Measurements from ENCODE around the gene MICAL2.

- TF ChIP-seq, protein P1, sequence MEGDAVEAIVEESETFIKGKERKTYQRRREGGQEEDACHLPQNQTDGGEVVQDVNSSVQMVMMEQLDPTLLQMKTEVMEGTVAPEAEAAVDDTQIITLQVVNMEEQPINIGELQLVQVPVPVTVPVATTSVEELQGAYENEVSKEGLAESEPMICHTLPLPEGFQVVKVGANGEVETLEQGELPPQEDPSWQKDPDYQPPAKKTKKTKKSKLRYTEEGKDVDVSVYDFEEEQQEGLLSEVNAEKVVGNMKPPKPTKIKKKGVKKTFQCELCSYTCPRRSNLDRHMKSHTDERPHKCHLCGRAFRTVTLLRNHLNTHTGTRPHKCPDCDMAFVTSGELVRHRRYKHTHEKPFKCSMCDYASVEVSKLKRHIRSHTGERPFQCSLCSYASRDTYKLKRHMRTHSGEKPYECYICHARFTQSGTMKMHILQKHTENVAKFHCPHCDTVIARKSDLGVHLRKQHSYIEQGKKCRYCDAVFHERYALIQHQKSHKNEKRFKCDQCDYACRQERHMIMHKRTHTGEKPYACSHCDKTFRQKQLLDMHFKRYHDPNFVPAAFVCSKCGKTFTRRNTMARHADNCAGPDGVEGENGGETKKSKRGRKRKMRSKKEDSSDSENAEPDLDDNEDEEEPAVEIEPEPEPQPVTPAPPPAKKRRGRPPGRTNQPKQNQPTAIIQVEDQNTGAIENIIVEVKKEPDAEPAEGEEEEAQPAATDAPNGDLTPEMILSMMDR (IDR thresholded peaks at IDR 0.05) = no peak
- no peak for TF ChIP-seq EZH2 (IDR thresholded peaks at IDR 0.05; ENCODE audit: borderline replicate concordance, insufficient read depth, low read depth, low read length, poor library complexity, severe bottlenecking)
These were observed 83.3 kb downstream of the MICAL2 start for GRCh38 chr11:12193515-12194336.

Data from B cell (primary cell).